ENCODE data around the gene ZDHHC19.

ZDHHC19 gene

GRCh38 chr3:196181127-196181546 is 30.1 kb downstream of the ZDHHC19 start:
- no peak for TF ChIP-seq CTCF (IDR thresholded peaks at IDR 0.05; ENCODE audit: low read depth, low read length, missing control alignments)
- no peak overlapping the region for H3K4me3 ChIP-seq (ENCODE audit: low read depth, low read length)
- no peak for DNase-seq (ENCODE audit: low read depth)

GRCh38 chr3:196180346-196180745 is 30.9 kb downstream of the ZDHHC19 start:
- H3K4me3 ChIP-seq (ENCODE audit: low read depth, low read length), result peak overlapping the region; percentile 44
- no peak for DNase-seq (ENCODE audit: low read depth)
- TF ChIP-seq CTCF (IDR thresholded peaks at IDR 0.05; ENCODE audit: low read depth, low read length, missing control alignments), result no peak

DNA sequence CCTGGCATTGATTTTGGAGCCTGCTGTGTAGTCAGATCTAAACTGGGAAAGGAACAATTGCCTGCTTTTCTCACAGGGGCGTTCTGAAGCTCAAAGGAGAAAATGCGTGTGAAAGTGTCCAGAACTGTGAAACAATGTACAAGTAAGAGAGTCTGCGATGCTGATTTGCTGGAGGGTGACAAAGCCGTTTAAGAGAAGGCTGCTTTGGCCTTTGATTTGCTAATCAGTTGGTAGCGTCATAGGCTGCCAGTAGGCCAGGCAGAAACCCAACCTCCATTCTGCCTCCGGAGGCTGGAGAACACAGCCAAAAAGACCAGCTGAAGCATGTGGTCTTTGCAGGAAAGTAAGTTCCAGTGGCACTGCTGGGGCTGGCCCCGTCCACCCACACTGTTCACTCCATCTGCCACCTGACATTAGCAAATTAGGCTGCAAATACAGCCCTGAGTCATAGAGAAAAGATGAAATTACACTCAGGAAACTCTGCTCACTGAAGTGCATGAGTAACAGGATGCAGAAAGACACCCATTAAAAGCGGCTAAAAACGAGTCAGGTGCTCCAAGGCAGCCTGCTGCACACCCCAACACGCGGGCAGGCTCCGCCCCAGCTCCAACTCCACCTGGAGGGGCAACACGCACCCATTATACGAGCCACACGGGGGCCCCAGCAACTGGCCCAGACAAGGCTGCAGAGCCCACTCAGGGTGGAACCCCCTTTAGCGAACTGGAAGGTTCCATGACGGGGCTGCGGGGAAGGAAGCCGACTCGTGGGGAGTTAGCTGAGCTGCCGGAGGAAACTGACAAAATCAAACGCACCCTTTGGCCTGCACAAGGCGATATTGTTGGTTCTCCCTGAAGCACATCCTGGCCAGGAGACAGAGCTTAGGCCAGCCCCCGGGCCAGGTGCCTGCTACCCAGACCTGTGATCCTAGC is 31.6 kb downstream of the ZDHHC19 start:
- TF ChIP-seq CTCF (IDR thresholded peaks at IDR 0.05; ENCODE audit: low read depth, low read length, missing control alignments), result peak; percentile 38
- peak; percentile 92 for DNase-seq (ENCODE audit: low read depth)
- peak overlapping the region; percentile 44 for H3K4me3 ChIP-seq (ENCODE audit: low read depth, low read length)

GRCh38 chr3:196178993-196179379 is 32.2 kb downstream of the ZDHHC19 start:
- no peak for TF ChIP-seq CTCF (IDR thresholded peaks at IDR 0.05; ENCODE audit: low read depth, low read length, missing control alignments)
- DNase-seq (ENCODE audit: low read depth), result no peak
- H3K4me3 ChIP-seq (ENCODE audit: low read depth, low read length), result peak overlapping the region; percentile 16; the same call in 1 of the 2 replicates

- no peak for TF ChIP-seq CTCF (IDR thresholded peaks at IDR 0.05; ENCODE audit: low read depth, low read length, missing control alignments)
- no peak overlapping the region for H3K4me3 ChIP-seq (ENCODE audit: low read depth, low read length)
- no peak for DNase-seq (ENCODE audit: low read depth)
Observed at GRCh38 chr3:196177967-196178366, 33.2 kb downstream of the ZDHHC19 start.

GRCh38 chr3:196177567-196177966 is 33.6 kb downstream of the ZDHHC19 start:
- no peak overlapping the region for H3K4me3 ChIP-seq (ENCODE audit: low read depth, low read length)
- no peak for DNase-seq (ENCODE audit: low read depth)
- no peak for TF ChIP-seq CTCF (IDR thresholded peaks at IDR 0.05; ENCODE audit: low read depth, low read length, missing control alignments)

- TF ChIP-seq CTCF (IDR thresholded peaks at IDR 0.05; ENCODE audit: low read depth, low read length, missing control alignments), result no peak
- H3K4me3 ChIP-seq (ENCODE audit: low read depth, low read length), result no peak overlapping the region
Observed at GRCh38 chr3:196175722-196176121, 35.5 kb downstream of the ZDHHC19 start.

More at GRCh38 chr3:196175722-196176121, 35.5 kb downstream of the ZDHHC19 start:
- no peak for DNase-seq (ENCODE audit: low read depth)
